GM19463 (cell line): Measurements from ENCODE around the gene DRD3.

Experiments
- ATAC-seq: cut with Tn5 transposase; IDR thresholded peaks from one replicate; pipeline ENCODE4 v1.9.1; 2021; ENCODE audit warnings: mild to moderate bottlenecking, moderate library complexity; ENCODE audit not compliant: unreplicated experiment

DRD3 gene

DNA sequence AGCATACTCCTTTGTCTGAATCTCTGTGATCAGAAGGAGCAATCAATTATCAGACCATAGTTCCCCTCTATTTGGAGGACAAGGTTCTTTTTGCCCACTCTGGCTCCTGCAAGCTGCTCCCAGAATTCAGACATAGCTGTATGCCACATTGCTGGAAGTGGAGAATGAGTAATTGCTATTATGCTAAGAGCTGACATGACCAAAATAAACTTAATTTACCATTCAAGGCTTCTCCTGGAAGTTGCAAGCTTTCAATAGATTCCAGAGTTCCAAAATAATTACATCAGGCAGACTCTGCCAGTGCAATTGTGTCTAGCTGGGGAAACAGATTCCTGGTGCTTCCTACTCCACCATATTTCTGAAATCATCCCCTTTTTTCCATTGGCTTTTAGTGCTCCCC is 7.6 kb upstream of the DRD3 start:
- no peak for ATAC-seq

DNA sequence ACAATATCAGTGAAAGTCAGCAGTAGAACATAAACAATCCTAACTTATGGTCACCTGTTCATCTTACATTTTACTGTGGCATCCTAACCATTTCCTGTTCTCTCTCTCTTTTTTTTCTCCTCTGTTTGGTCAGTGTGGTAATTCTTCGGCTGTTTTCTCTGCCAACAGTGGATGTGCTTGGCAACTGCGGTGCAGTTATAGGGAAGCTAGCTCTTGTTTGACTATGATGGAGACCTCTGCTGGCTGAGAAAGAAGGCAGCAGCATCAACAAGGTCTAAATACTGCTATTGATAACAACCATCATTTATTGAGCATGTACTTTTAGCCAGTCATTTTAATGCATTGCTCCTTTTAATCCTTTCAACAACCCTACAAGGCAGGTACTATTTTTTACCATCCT is 723 bp upstream of the DRD3 start:
- no peak for ATAC-seq

DNA sequence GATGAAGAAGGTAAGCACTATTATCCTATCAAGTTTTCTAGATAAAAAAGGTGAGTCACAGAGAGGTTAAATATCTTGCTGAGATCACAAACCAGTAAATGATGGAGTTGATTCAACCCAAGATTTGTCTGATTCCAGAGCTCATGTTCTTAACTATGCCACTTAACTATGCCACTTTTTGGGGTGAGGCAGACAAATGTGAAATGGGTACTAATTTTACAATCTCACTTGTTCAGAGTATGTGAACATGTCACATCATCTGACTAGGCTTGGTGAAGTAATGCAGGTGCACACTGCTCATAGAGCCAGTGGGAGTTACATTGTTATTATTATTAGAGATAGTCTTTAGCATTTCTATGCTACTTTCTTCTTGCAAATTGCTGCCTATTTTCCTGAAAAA is 2.0 kb downstream of the DRD3 start:
- ATAC-seq = no peak

DNA sequence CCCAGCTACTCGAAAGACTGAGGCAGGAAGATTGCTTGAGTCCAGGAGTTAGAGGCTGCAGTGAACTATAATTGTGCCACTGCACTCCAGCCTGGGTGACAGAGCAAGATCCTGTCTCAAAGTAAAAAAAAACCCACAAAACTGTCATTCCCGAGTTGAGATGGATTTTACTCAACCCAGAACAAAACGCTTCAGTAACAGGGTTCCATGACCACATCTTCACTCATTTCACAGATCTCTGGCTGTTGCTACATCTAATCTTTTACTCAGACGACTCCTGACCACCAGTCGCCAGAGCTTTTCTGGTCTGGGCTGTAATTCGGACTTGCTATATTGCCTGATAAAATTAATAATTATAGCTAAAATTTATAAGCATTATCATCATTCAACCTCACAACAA is 2.4 kb downstream of the DRD3 start:
- no peak for ATAC-seq

DNA sequence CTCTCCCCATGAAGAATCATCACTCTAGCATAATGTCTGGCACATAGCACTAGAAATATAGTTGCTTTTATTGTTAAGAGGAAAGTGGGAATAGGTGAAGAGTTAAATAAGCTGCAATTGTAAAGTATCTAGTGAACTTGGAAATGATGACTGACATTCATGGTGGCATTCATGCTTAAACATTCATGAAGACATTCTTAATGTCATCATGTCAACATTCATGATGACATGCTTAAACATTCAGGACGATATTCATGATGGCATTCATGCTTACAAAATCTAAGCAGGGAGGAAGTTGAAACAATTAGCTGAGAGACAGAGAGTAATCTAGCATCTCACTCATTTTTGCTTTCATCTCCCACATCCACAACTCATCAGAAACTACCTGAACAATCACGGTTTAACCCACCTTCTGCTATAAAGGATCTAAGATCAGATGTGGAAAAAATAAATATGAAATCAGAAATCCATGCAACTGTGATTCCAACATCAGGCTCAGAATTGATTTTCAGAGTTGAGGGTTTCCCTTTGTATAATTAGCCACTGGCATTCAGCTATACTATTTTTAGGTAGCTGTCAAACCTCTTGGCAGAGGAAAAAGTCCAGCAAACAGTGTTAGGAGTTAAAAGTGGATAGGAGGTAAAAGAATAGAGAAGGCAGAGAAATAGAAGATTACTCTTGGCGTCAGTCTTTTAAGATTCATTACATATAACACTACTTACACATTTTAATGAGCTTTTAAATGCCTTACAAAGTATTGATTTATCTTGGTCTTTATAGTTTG is 3.5 kb downstream of the DRD3 start:
- ATAC-seq = no peak

DNA sequence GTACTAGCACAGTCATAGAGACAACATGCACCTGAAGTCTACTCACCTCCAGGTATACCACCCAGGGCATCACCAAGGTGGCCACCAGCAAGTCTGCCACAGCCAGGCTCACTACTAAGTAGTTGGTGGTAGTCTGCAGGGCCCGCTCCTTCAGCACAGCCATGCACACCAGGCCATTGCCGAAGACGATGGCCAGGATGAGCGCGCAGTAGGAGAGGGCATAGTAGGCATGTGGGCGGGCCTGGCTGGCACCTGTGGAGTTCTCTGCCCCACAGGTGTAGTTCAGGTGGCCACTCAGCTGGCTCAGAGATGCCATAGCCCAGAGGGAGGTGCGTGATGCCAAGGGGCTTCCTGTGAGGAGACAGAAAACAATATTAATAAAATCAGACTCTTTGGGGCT is 7.2 kb downstream of the DRD3 start:
- no peak for ATAC-seq

DNA sequence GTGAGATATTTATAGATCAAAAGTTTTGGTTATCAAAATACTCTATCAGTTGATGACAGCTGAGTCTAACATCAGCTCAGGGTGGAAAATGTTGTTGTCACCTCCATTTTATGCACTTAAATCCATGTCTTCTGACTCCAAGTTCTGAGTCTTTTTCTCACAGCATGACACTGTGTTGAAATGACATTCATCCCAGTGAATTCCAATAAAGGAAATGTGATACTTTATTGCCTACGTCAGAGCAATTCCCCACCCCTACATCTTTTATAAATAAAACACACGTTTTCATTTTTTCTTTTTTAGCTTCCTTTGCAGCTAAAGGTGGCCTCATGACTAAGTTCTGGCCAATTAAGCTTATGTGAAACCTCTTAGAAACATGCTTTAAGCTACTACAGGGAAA is 10.7 kb downstream of the DRD3 start:
- no peak for ATAC-seq

DNA sequence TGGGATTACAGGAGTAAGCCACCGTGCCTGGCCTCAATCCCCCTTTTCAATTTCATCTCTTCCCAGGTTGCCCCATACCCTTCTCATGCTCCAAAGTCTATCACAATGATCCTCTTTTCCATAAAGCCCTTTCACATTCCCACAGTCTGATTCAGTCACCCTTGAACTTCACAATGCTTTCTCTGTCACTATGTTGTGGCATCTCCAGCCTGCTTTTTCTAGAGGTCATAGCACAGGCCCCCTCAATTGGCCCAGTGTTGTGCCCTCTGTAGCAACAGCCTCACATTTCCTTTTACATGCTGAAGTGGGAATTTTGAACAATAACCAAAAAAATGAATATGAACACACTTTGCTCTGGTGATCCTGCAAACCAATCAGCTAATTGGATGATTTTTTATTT is 21.5 kb downstream of the DRD3 start:
- no peak for ATAC-seq

DNA sequence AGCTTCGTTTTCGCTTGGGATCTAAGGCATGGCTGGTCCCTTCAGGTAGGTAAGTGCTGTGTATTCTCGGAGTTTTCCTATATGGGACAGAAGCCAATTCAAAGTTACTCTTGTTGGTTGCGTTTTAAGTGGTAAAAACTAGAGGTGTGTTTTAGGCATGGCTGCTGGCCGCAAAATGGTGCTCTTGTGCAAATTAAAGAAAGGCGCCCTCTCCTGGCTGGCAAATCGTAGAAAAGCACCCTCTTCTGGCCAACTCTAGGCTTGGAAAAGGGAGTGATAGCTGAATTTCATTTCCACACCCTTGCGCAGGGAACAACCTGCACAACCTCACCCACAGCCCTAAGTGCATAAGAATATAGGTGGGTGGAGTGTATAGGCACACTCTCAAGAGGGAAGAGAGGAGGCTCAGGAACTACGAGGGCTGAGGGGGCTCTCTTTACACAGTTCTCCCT is 23.5 kb downstream of the DRD3 start:
- no peak for ATAC-seq

DNA sequence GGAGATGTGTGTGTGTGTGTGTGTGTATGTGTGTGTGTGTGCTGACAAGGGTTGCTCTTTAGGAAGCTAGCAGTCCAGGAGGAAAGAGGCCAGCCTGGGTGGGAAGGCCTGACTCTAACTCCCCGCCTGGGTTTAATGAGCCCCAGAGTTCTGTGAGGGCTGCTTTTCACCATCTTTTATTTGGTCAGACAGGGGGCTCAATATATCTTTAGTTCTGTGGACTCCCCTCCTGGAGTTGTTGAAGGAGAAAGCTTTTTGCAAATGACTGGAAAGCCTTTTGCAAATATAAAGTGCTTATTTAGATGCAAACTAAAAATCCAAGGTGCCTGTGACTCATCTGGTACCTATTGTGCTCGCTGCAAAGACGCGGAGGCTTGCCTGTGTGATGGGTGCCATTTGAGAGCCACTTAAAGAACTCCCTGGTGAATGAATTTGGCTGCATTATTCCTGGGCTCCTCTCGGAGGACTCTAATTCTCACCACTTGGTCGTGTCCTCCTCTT is 24.5 kb downstream of the DRD3 start:
- no peak for ATAC-seq

DNA sequence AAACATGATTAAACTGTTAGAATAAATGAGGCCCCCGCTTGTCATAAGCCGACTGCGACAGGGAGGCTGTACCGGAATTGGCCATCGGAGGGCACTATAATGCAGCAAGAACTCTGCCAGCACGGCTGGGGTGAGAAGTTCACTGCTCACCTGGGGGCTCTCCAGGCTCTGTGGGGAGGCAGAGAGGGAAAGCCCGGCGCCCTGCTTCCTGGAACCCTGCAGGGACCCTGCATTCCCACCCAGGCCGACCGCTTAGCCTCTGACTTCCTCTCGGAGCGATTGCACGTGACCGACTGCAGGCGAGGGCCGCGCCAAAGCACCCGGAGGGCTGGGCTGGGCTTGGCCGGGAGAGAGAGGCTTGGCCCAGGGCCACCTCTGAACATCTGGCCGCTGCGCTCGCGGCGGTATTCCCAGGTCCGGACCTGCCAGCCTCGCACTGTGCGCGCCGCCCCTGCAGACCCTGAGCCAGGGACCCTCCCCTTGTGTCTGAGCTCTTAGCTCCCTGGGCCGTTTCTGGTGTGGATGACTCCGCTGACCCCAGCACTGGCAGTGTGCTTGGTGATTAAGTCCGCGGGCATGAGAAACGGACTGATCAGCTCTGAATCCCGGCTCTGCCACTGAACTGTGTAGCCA is 26.2 kb downstream of the DRD3 start:
- ATAC-seq = peak; percentile 91

DNA sequence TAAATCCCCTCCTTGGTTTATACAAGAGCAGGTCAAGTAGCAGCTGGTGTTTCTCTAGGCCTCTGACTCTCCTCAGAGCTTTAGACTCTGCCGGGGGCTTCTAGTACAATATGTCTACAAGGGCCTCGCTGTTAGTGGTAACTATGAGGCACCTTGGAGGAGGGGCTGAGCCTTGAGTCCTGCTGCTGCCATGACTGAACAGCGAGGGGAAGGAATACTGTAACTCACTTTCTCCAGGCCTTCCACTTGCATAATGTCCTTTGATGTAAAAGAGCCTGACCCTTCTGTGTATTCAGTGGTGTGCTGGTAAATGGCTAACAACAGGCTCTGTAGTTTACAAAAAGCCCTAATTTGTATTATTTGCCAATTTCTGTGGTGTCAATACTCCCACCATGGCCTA is 27.8 kb downstream of the DRD3 start:
- ATAC-seq = no peak

DNA sequence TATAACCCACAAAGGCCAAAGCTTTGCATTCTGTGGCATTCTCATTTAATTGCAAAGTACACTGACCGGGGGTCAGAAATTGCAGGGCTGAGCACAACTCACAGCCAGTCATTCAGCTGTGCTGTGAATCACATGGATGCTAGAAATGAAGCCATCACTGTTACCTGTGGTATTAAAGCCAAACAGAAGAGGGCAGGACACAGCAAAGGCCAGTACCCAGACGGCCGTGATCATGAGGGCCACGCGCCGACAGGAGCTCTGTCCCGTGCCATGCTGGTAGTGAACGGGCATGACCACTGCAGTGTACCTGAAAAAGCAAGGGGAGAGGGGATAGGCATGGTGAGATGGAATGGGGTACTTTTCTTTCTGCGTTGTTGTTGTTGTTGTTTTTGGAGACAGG is 31.6 kb downstream of the DRD3 start:
- no peak for ATAC-seq

DNA sequence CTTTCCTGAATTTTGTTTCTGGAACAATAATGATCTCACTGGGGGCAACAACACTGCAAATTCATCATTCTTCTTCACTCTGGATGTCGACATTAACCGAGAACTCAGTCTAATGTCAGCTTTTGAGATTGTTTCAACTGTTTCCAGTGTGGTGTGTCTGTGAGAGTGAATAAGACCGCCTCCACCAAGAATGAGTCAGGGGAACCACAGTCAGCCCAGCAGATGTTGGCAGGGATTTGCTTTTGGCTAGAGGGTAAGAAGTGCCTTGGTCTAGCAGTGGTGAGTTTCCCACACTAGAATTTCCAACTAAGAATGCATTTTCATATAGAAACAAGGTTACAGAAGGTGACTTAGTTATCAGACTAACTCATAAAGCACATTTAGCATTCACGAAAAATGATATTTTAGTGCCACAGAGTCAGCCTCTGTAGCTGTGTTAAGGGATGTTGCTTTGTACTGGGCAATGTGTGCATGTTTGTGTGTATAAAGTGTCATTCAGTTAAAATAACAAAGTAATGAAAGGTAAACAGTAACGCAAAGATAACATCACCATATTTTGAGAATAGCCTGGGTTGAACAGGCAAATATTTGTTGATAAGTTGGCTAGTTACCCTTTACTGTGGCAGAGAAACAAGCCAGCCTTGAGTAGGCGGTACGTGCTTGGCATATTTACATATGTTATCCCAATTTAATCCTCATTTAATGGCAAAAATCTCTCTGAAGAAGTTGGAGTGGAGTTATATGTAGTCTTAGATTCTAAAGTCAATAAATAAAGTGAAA is 33.8 kb downstream of the DRD3 start:
- ATAC-seq = no peak

DNA sequence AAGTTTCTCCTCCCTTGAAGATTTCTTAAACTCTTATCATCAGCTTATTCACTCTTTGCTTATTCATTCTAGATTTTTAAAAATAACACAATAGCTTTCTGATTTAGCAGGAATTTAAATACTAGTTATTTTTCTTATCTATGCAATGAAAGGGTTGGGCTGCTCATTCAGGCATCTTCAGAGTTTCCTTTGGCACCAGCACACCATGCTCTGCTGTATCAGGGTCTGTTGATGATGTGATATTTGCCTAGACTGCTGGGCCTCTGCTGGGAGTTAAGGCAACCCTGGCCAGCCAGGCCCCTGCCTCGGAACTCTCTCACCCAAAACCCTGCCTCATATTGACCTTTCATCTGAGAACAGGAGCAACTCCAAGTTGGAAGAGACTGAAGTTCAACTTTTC is 35.0 kb downstream of the DRD3 start:
- ATAC-seq = no peak

DNA sequence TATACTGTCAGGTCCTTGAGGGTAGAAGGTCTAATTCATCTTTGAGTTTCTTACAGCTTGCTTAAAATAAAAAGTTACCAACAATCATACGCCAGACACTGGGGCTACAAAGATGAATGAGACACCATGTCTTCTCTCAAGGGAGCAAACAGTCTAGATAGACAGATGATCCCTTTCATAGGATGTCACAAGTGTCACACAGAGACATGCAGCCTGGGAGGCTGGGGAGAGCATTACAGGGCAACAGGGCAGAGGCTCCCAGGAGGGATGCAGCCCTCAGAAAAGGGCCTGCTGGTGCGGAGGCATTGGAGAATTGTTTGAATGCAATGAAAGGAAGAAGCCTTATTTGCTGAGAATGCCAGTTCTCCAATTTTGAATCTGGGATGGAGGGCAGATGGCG is 39.0 kb downstream of the DRD3 start:
- no peak for ATAC-seq

DNA sequence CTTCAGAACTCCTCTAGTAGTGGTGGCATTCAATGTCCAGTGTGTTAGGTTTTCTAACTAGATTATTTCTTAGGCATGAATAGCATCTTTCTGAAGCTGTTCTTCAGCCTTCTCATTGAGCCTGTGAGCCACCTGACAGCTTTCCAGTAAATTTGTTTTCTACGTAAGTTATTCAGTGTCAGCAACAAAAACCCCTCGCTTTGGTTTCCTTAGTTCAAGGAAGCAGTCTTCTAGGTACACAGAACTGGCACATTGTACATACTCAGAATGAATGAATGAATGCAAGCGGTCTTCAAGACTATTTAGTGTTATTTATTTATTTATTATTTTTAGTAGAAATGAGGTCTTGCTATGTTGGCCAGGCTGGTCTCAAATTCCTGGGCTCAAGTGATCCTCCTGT is 44.9 kb downstream of the DRD3 start:
- ATAC-seq = no peak

DNA sequence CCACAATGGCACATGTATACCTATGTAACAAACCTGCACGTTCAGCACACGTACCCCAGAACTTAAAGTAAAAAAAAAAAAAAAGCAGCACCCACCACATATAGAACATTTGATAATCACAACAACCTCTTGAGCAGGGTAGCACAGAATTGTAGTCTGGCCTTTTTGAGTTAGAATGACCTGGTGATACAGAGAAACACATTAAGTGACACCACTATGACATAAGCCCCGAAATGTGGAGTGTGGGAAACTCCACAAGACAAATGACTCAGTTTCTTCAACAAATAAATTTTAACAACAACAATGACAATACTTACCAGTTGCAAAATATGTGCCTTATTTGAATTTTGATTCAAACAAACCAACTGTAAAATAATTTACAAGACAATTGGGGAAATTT is 46.4 kb downstream of the DRD3 start:
- ATAC-seq = no peak

DNA sequence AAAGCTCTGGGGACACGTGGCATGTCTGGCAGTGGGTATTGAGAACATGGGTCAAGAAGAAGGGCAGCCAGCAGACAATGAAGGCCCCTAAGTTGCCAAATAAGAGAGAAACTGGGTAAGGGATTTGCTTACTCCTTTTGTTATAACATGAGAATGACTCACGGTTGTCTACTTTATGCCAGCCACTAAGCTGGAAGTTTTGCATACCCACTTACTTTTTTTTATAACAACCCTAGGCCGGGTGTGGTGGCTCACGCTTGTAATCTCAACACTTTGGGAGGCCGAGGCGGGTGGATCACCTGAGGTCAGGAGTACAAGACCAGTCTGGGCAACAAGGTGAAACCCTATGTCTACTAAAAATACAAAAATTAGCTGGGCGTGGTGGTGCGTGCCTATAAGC is 50.0 kb downstream of the DRD3 start:
- no peak for ATAC-seq

DNA sequence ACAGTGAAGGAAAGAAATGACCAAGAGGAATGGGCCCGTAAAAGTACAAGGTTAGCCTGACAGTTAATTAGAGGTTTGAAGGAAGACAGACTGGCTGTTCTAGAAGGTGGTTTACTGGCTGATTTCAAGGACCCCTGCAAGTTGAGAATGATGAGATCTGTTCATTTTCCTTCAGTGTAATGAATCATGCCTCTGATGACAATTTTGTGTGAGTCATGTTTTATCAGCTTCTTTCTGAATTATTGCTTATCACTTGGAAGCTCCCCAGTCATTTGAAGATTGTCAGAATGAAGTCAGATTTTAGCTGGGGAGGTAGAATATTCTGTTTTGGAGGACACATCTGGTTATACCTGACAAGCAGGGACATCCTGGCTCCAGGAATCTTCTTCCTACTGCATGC is 50.6 kb downstream of the DRD3 start:
- no peak for ATAC-seq

DNA sequence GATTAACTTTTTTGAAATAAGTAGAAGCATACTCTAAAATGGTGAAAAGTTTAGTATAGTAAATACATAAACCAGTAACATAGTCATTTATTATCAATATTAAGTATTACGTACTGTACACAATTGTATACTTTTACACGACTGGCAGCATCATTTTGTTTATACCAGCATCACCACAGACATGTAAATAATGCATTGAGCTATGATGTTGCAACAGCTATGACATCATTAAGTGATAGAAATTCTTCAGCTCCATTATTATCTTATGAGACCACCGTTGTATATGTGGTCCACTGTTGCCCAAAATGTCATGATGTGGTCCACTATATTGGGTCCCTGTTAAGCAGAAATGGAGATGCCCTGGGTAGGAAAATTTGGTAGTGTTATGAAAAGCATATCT is 51.3 kb downstream of the DRD3 start:
- ATAC-seq = no peak

DNA sequence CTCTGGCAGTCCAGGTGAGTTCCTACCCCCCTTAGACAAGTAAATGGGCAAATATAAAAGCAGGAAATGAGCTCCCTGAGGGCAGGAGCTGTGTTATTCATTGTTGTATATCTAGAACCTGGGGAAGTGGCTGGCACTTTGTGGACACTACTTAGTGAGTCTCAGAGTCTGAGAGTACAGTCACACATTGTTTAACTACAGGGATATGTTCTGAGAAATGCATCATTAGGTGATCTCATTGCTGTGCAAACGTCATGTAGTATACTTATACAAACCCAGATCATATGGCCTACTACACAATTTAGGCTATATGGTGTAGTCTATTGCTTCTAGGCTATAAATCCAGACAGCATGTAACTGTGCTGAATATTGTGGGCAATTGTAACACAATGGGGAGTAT is 52.4 kb downstream of the DRD3 start:
- no peak for ATAC-seq
